HG03439 (cell line): Measurements from ENCODE around the gene PCP2.

ENCODE experiments used
- ATAC-seq: cut with Tn5 transposase; IDR thresholded peaks from one replicate; pipeline ENCODE4 v1.9.1; 2021; ENCODE audit warnings: mild to moderate bottlenecking, moderate library complexity; ENCODE audit not compliant: unreplicated experiment

The PCP2 gene

GRCh38 chr19:7620442-7621412, 12.8 kb downstream of the PCP2 start:
- no peak for ATAC-seq

DNA sequence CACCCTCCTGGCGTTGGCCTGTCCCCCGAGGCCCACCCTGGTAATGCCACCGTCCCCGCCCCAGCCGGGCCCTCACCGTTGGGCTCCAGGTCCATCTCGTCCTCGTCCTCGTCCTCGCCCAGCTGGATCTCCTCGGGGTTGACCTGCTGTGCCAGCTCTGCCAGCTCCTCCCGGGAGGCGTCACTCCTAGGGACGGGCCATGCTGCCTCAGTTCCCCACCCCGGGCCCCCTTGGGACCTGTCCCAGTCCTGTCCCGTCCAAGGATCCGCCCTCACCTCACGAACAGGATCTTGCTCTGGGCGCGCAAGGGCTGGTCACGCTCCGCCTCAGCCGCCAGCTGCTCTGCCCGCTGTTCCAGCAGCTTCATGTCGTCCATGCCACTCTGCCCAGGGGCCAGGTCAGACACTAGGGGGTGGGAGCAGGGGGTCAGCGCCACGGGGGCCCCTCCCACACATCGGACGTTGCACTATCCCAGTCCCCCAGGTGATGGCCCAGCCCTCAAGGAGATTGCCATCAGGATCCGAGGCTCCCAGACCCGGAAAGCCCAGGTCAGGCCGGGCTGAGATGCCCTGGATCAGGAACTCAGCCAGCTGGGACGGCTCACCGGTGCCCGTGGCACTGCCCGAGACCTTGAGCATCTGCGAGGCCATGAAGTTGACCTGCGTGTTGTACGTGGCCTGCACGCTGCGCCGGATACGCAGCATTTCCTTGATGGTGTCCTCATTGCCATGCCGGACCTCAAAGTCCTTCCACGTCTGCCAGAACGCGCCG, 13.7 kb downstream of the PCP2 start:
- ATAC-seq, result no peak

GRCh38 chr19:7618771-7619510, 14.6 kb downstream of the PCP2 start:
- no peak for ATAC-seq

GRCh38 chr19:7618348-7618747, 15.2 kb downstream of the PCP2 start:
- no peak for ATAC-seq

DNA sequence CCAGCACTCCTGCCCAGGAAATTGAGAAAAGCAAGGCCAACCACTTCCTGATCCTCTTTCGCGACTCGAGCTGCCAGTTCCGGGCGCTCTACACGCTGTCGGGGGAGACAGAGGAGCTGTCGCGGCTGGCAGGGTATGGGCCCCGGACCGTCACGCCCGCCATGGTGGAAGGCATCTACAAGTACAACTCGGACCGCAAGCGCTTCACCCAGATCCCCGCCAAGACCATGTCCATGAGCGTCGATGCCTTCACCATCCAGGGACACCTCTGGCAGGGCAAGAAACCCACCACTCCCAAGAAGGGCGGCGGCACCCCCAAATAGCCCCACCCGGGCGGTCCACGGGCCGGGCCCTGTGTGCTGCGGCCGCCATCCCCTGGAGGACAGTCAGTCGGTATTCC, 15.8 kb downstream of the PCP2 start:
- no peak for ATAC-seq

DNA sequence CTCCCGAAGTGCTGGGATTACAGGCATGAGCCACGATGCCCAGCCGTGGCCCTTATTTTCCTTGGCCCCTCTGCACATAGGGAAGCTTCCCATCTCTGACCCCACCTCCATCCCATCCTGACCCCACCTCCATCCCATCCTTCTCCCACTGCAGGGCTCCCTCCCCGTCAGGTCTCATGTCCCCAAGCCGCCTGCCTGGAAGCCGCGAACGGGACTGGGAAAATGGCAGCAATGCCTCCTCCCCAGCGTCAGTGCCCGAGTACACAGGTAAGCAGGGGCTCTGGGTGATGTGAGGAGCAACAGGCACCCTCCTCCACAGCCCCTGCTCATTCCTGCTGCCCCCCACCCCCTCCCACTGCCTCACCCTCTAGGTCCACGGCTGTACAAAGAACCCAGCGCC, 16.3 kb downstream of the PCP2 start:
- ATAC-seq, result no peak

- no peak for ATAC-seq
Observed at GRCh38 chr19:7614859-7615741, 18.4 kb downstream of the PCP2 start.

DNA sequence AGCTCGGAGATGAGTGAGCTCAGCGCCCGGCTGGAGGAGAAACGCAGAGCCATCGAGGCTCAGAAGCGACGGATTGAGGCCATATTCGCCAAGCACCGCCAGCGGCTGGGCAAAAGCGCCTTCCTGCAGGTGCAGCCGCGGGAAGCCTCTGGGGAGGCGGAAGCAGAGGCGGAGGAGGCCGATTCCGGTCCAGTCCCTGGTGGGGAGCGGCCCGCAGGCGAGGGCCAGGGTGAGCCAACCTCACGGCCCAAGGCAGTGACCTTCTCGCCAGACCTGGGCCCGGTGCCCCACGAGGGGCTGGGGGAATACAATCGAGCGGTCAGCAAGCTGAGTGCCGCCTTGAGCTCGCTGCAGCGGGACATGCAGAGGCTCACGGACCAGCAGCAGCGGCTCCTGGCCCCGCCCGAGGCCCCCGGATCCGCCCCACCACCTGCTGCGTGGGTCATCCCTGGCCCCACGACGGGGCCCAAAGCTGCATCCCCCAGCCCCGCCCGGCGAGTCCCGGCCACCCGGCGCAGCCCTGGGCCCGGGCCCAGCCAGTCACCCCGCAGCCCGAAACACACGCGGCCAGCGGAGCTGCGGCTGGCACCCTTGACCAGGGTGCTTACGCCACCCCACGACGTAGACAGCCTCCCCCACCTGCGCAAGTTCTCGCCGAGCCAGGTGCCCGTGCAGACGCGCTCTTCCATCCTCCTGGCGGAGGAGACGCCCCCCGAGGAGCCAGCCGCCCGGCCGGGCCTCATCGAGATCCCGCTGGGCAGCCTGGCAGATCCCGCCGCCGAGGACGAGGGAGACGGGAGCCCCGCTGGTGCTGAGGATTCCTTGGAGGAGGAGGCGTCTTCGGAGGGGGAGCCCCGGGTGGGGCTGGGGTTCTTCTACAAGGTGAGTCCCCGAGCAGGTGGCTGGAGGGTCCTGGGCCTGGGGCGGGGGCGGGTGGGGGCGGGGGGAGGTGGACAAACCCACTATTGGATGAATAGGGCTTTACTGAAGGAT, 20.9 kb downstream of the PCP2 start:
- ATAC-seq, result no peak

DNA sequence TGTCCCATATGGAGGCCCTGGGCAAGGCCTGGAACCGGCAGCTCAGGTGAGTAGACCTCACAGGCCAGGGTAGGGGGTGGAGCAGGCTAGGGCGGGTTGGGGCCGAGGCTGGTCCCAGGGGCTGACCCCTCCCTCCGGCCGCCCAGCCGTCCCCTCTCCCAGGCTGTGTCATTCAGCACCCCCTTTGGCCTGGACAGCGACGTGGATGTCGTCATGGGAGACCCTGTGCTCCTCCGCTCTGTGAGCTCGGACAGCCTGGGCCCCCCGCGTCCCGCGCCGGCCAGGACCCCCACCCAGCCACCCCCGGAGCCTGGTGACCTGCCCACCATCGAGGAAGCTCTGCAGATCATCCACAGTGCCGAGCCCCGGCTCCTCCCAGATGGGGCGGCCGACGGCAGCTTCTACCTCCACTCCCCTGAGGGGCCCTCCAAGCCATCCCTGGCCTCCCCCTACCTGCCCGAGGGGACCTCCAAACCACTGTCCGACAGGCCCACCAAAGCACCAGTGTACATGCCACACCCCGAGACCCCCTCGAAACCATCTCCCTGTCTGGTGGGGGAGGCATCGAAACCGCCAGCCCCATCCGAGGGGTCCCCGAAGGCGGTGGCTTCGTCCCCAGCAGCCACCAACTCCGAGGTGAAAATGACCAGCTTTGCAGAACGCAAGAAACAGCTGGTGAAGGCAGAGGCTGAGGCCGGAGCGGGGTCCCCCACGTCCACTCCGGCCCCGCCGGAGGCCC, 21.8 kb downstream of the PCP2 start:
- no peak for ATAC-seq

GRCh38 chr19:7610491-7611240, 22.9 kb downstream of the PCP2 start:
- ATAC-seq, result no peak

GRCh38 chr19:7607874-7608560, 25.5 kb downstream of the PCP2 start:
- ATAC-seq, result no peak

DNA sequence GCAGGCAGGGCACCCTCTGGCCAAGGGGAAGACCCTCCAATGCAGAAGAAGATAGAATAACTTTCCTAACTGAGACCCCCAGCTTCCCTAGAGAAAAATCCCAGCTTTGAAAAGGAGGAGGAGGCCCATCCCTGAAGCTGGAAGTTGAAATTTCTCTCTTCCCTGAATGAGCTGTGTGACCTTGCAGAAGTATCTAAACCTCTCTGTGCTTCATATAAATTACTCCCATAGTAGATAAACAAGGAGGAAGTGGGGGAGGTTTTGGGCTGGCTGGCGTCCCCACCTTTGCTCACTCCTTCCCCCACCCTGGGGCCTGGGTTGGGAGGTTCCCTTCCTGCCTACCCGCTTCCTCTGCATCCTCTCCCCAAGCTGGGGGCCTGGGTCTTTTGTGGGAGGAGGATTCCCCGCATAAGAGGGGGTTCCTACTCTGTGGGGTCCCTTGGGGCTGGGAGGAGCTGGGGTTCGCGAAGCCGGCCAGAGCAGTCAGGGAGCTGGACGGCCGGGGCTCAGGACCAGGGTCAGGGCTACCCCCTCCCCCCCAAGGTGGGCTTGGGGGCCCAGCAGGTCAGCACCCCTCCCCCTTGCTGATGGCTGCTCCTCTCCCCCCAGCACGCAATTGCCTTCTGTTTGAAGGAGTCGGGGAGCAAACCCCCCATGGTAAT, 26.2 kb downstream of the PCP2 start:
- no peak for ATAC-seq

- ATAC-seq, result no peak
Observed at GRCh38 chr19:7606289-7606688, 27.2 kb downstream of the PCP2 start.

DNA sequence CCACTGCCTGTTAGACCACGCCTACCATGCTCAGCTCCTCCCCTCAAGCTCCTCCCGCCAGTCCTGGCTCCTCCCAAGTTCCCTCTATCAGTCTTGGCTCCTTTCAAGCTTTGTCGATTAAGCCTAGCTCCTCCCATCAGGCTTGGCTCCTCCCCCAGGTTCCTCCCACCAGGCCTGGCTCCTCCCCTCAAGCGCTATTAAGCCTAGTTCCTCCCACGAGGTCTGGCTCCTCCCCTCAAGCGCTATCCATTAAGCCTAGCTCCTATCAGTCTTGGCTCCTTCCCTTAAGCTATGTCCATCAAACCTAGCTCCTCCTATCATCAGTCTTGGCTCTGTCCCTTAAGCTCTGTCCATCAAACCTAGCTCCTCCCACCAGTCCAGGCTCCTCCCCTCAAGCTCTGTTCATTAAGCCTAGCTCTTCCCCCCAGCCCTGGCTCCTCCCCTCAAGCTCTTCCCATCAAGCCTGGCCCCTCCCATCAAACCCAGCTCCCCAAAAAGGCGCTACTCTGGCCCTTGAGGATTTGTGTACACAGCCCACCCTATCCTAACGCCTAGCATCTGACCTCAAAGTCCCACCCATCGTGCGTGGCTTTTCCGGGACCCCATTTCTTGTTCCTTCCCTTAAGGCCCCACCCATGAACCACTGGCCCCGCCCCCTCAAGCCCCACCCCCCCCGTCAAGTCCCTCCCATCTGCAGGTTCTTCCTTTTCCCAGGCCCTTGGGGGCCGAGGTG, 27.9 kb downstream of the PCP2 start:
- ATAC-seq, result no peak

DNA sequence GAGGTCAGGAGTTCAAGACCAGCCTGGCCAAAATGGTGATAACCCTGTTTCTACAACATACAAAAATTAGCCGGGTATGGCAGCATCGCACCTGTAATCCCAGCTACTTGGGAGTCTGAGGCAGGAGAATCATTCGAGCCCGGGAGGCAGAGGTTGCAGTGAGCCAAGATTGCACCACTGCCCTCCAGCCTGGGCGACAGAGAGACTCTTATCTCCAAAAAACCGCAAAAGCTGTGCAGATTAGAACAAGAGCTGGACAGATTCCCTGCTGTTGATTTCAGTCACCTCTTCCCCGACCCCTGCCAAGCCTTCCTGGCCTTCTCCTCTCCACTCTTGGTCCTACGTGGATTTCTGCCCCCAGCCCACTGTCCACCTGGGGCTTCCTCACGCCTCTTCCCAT, 29.6 kb downstream of the PCP2 start:
- ATAC-seq, result no peak

DNA sequence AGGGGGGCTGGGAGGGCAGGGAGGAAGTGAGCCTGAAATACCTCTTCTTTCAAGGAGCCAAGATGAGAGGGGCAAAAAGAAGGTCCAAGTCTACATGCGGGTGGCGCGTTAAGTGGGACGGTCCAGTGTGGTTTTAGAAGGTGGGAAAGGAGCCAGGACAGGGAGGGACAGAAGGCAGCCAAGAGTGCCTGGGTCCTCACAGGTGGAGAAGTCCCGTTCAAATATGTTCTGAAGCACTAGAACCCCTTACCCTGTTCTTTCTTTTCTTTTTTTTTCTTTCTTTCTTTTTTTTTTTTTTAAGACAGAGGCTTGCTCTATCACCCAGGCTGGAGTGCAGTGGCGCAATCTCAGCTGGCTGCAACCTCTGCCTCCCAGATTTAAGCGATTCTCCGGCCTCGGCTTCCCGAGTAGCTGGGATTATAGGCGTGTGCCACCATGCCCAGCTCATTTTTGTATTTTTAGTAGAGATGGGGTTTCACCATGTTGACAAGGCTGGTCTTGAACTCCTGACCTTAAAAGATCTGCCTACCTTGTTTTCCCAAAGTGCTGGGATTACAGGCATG, 30.5 kb downstream of the PCP2 start:
- no peak for ATAC-seq
